ENCODE data around the gene SYT6.
"Not testable (repeated sequence)": the region's sequence is repeated elsewhere in the genome, so short reads cannot be mapped to it uniquely, and the experiment has no call there.

SYT6 gene

DNA sequence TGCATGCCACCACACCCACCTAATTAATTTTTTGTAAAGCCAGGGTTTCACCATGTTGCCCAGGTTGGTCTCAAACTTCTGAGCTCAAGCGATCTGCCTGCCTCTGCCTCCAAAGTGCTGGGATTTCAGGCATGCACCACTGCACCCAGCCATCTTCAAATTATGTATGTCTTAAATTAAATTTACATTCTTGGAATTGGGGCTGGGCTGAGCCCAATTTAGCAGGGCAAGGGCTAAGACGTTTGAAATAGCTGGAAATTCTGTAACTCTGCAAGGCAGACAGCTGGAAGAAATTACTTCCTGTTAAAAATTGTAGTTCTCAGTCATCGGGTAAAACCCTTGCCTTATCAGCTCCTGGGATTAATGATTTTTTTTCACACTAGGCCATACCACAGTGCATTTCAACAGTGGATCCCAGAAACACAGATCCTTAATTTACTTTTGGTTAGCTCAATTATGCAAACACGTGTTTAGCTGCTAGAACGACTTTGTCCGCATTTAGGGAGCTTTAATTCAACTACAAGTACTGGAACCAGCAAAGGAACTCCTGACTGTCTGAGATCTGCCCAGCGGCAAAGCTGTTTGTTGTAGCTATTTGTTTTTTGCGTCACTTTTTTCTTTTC, 91.1 kb downstream of the SYT6 start:
- H3K27me3 Mint-ChIP-seq, result peaks cover 2% of the 10 kb centered on the region
- no peaks in the 10 kb centered on the region for H3K36me3 Mint-ChIP-seq (ENCODE audit: low read depth)
- ATAC-seq (no peak), DNase-seq (no peak)
- H3K9me3 Mint-ChIP-seq, result no peaks in the 10 kb centered on the region
- H3K4me3 Mint-ChIP-seq, result no peak overlapping the region
- no peaks in the 10 kb centered on the region for H3K4me1 Mint-ChIP-seq
- H3K27ac Mint-ChIP-seq, result no peak overlapping the region

GRCh38 chr1:114061121-114061830, 92.4 kb downstream of the SYT6 start:
- Mint-ChIP-seq H3K27ac (no peak overlapping the region), H3K36me3 (ENCODE audit: low read depth) (no peaks in the 10 kb centered on the region), H3K4me3 (no peak overlapping the region), H3K27me3 (peaks cover 7% of the 10 kb centered on the region), H3K9me3 (peaks cover 4% of the 10 kb centered on the region), H3K4me1 (no peaks in the 10 kb centered on the region)
- ATAC-seq, result no peak
- no peak for DNase-seq

- H3K4me3 Mint-ChIP-seq; DNase-seq; H3K4me1 Mint-ChIP-seq; ATAC-seq; H3K9me3 Mint-ChIP-seq; H3K27ac Mint-ChIP-seq; H3K36me3 Mint-ChIP-seq (ENCODE audit: low read depth): not testable (repeated sequence)
- peaks cover 11% of the 10 kb centered on the region for H3K27me3 Mint-ChIP-seq
Measured at GRCh38 chr1:114058236-114058635, 95.4 kb downstream of the SYT6 start.

DNA sequence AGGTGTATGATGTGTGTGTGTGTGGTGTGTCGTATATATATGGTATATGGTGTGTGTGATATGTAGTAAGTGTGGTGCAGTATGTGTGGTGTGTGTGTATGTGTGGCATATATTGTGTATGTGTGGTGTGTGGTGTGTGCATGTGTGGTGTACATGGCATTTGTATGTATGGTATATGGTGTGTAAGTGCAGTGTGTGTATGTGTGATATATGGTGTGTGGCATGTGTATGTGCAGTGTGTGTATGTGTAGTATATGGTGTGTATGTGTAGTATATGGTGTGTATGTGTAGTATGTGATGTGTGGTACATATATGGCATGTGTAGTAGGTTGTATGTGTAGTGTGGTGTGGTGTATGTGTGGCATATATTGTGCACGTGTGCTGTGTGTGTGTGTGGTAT, 99.5 kb downstream of the SYT6 start:
- Mint-ChIP-seq H3K27ac (no peak overlapping the region), H3K9me3 (peaks cover 4% of the 10 kb centered on the region), H3K36me3 (ENCODE audit: low read depth) (no peaks in the 10 kb centered on the region), H3K27me3 (peaks cover 11% of the 10 kb centered on the region), H3K4me1 (no peaks in the 10 kb centered on the region), H3K4me3 (no peak overlapping the region)
- ATAC-seq (no peak), DNase-seq (no peak)

- no peaks in the 10 kb centered on the region for H3K9me3 Mint-ChIP-seq
- no peaks in the 10 kb centered on the region for H3K36me3 Mint-ChIP-seq (ENCODE audit: low read depth)
- no peak overlapping the region for H3K27ac Mint-ChIP-seq
- ATAC-seq (no peak), DNase-seq (no peak)
- no peak overlapping the region for H3K4me3 Mint-ChIP-seq
- H3K4me1 Mint-ChIP-seq, result no peaks in the 10 kb centered on the region
- peaks cover 4% of the 10 kb centered on the region for H3K27me3 Mint-ChIP-seq
Measured at GRCh38 chr1:114048232-114048631, 105.4 kb downstream of the SYT6 start.

DNA sequence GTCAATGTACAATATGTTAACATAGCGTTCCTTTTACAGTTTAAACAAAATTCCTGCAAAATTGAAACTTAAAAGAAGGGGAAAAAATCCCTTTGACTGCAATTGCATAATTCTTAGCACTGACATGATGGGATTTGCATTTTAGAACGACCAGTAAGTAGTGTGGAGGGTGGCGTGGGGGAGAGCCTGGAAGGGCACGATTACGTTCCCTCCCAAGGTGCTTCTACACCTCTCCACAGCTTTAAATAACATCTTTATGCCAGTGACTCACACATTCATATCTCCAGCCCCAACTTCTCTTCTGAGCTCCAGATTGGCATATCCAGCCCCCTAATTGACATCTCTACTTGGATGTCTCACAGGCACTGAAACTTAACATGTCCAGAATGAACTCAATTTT, 110.1 kb downstream of the SYT6 start:
- ATAC-seq, result no peak
- no peak for DNase-seq
- H3K4me3 Mint-ChIP-seq, result no peak overlapping the region
- no peaks in the 10 kb centered on the region for H3K4me1 Mint-ChIP-seq
- no peaks in the 10 kb centered on the region for H3K36me3 Mint-ChIP-seq (ENCODE audit: low read depth)
- H3K9me3 Mint-ChIP-seq, result no peaks in the 10 kb centered on the region
- H3K27me3 Mint-ChIP-seq, result peaks cover 4% of the 10 kb centered on the region
- H3K27ac Mint-ChIP-seq, result no peak overlapping the region

DNA sequence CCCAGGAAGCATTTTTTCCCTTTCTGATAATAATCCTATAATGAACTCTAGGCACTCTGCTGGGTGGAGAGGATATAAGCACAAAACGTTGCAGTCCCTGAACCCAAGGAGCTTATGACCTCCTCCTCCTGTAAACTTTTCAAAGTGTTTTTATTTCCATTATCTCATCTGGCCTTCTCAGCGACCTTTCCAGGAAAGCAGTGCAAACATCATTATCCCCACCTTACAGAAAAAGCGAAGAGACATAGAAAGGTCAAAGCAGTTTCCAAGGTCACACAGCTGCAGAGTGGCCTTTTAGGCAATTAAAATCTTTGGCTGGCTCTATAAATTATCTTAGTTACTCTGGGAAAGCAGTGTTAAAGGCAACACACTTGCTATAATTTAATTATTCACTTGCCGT, 110.6 kb downstream of the SYT6 start:
- DNase-seq, result no peak
- H3K4me1 Mint-ChIP-seq, result no peaks in the 10 kb centered on the region
- H3K27me3 Mint-ChIP-seq, result peaks cover 4% of the 10 kb centered on the region
- no peaks in the 10 kb centered on the region for H3K9me3 Mint-ChIP-seq
- no peak for ATAC-seq
- H3K27ac Mint-ChIP-seq, result no peak overlapping the region
- no peak overlapping the region for H3K4me3 Mint-ChIP-seq
- no peaks in the 10 kb centered on the region for H3K36me3 Mint-ChIP-seq (ENCODE audit: low read depth)

GRCh38 chr1:114040273-114041015, 113.2 kb downstream of the SYT6 start:
- H3K36me3 Mint-ChIP-seq (ENCODE audit: low read depth), result no peaks in the 10 kb centered on the region
- H3K27ac Mint-ChIP-seq, result no peak overlapping the region
- no peaks in the 10 kb centered on the region for H3K4me1 Mint-ChIP-seq
- H3K4me3 Mint-ChIP-seq, result no peak overlapping the region
- DNase-seq (no peak), ATAC-seq (peak; percentile 57)
- H3K9me3 Mint-ChIP-seq, result no peaks in the 10 kb centered on the region
- peaks cover 4% of the 10 kb centered on the region for H3K27me3 Mint-ChIP-seq

All from activated naive CD8-positive, alpha-beta T cell treated with anti-CD3 and anti-CD28 coated beads, Interleukin-2, amount 50 U/mL, for 24 hours (primary cell).